H1 (cell line): ENCODE results near the gene S100A13. TPM values are rescaled to one million over a fixed set of nuclear protein-coding genes. Genes with fewer than 3 reads are reported as not detected.

Source experiments
- CTCF ChIA-PET: fragments of 300-600 bp; sonication (Branson Sonifier 250); formaldehyde crosslinking; loops from one replicate; lab custom pipeline; 2021; ENCODE audit not compliant: partially characterized antibody; lab: Charles Lee
- POLR2A ChIA-PET: fragments of 300-600 bp; sonication (Branson Sonifier 250); formaldehyde crosslinking; loops from one replicate; lab custom pipeline; 2021; ENCODE audit warnings: inconsistent platforms; ENCODE audit not compliant: partially characterized antibody; lab: Charles Lee
- DNase-seq, 2 experiments: peaks; one replicate each; pipeline versions ENCODE4 v3.0.0 to v3.0.0-alpha.2; 2010 to 2022; ENCODE audit warnings: low spot score in 2 of 2, low read depth in 1 of 2, mixed read lengths in 1 of 2
- FAIRE-seq: peaks from 2 replicates; lab custom pipeline; 2011; peaks lifted over from hg19 to GRCh38; lab: Jason Lieb, UNC
- H2AFZ ChIP-seq: 2 replicates; pipeline ENCODE4 v1.8.1; 2012; ENCODE audit warnings: low read length, inconsistent platforms
- H2AK5ac ChIP-seq: 2 replicates; pipeline ENCODE4 v1.6.1; 2013; ENCODE audit warnings: low read depth, low read length
- H2BK120ac ChIP-seq: replicated peaks from 2 replicates; pipeline ENCODE3; 2013; ENCODE audit warnings: low read depth, low read length, inconsistent platforms
- H2BK12ac ChIP-seq: 2 replicates; pipeline ENCODE4 v1.6.1; 2013; ENCODE audit warnings: low read depth, low read length
- H2BK15ac ChIP-seq: 2 replicates; pipeline ENCODE4 v1.6.1; 2013; ENCODE audit warnings: low read length
- H2BK20ac ChIP-seq: 2 replicates; pipeline ENCODE4 v1.6.1; 2013; ENCODE audit warnings: low read length
- H2BK5ac ChIP-seq: 2 replicates; pipeline ENCODE4 v1.6.1; 2013; ENCODE audit warnings: low read depth, low read length
- H3K14ac ChIP-seq: 2 replicates; pipeline ENCODE4 v1.6.1; 2013; ENCODE audit warnings: inconsistent platforms; ENCODE audit not compliant: insufficient read length
- H3K18ac ChIP-seq: 2 replicates; pipeline ENCODE4 v1.6.1; 2013; ENCODE audit warnings: low read length; ENCODE audit errors: extremely low read depth
- H3K23ac ChIP-seq: 2 replicates; pipeline ENCODE4 v1.6.1; 2013; ENCODE audit warnings: inconsistent platforms; ENCODE audit not compliant: insufficient read length
- H3K23me2 ChIP-seq: 2 replicates; pipeline ENCODE4 v1.6.1; 2013; ENCODE audit warnings: low read depth, low read length
- H3K27ac ChIP-seq: 2 replicates; pipeline ENCODE4 v1.6.1; 2011; ENCODE audit warnings: low read depth, low read length, inconsistent platforms
- H3K27me3 ChIP-seq, 4 experiments: replicated peaks in 1 of 4; 1 replicate in 1 of 4; 2 replicates in 3 of 4; pipeline versions ENCODE4 v1.6.1 to v1.8.1; 2011 to 2013; ENCODE audit warnings: low read length in 3 of 4, mild to moderate bottlenecking in 3 of 4, inconsistent platforms in 2 of 4, mixed read lengths in 2 of 4, moderate library complexity in 1 of 4; ENCODE audit not compliant: control insufficient read depth in 3 of 4, insufficient read depth in 3 of 4; ENCODE audit errors: extremely low read depth in 1 of 4
- H3K36me3 ChIP-seq, 4 experiments: 2 replicates each; pipeline versions ENCODE4 v1.6.1 to v1.8.1; 2011 to 2013; ENCODE audit warnings: mild to moderate bottlenecking in 4 of 4, low read length in 3 of 4, moderate library complexity in 2 of 4, control low read depth in 1 of 4, inconsistent platforms in 1 of 4; ENCODE audit not compliant: insufficient read depth in 4 of 4, control insufficient read depth in 2 of 4
- H3K4ac ChIP-seq: replicated peaks from 2 replicates; pipeline ENCODE3; 2013; ENCODE audit warnings: low read length, low read depth, mixed read lengths, inconsistent platforms; ENCODE audit not compliant: insufficient read length
- H3K4me1 ChIP-seq, 4 experiments: replicated peaks in 1 of 4; 1 replicate in 1 of 4; 2 replicates in 3 of 4; pipeline versions ENCODE4 v1.6.1 to v1.8.1; 2011 to 2013; ENCODE audit warnings: low read length in 3 of 4, inconsistent platforms in 2 of 4, mixed read lengths in 1 of 4; ENCODE audit not compliant: insufficient read depth in 4 of 4, control insufficient read depth in 3 of 4
- H3K4me2 ChIP-seq, 2 experiments: 2 replicates each; pipeline versions ENCODE4 v1.6.1 to v1.8.1; 2011 to 2013; ENCODE audit warnings: low read depth in 2 of 2, low read length in 2 of 2, control low read depth in 1 of 2, inconsistent platforms in 1 of 2, mild to moderate bottlenecking in 1 of 2; ENCODE audit not compliant: insufficient read depth in 1 of 2
- H3K4me3 ChIP-seq, 4 experiments: fragments of 200-600, 300-600 bp in 1 of 4; sonication (generic), shearing (Covaris generic), sonication (Bioruptor Twin) in 1 of 4; 2 replicates each; pipeline versions ENCODE4 v1.5.1 to v1.8.1; 2011 to 2016; ENCODE audit warnings: low read length in 4 of 4, low read depth in 3 of 4, control low read depth in 2 of 4, inconsistent platforms in 2 of 4, mild to moderate bottlenecking in 2 of 4, mixed read lengths in 1 of 4, moderate library complexity in 1 of 4; ENCODE audit not compliant: insufficient read depth in 2 of 4; ENCODE audit errors: extremely low read depth in 1 of 4
- H3K56ac ChIP-seq: replicated peaks from 2 replicates; pipeline ENCODE3; 2013; ENCODE audit warnings: low read depth, mild to moderate bottlenecking, mixed read lengths, low read length, inconsistent platforms; ENCODE audit not compliant: insufficient read length
- H3K79me1 ChIP-seq: 2 replicates; pipeline ENCODE4 v1.6.1; 2013; ENCODE audit warnings: low read depth, low read length, control low read depth
- H3K79me2 ChIP-seq, 2 experiments: 2 replicates each; pipeline versions ENCODE4 v1.6.1 to v1.8.1; 2012 to 2013; ENCODE audit warnings: low read length in 2 of 2, mild to moderate bottlenecking in 2 of 2, inconsistent platforms in 1 of 2; ENCODE audit not compliant: insufficient read depth in 2 of 2, control insufficient read depth in 1 of 2
- H3K9ac ChIP-seq, 4 experiments: replicated peaks in 1 of 4; 1 replicate in 1 of 4; 2 replicates in 3 of 4; pipeline versions ENCODE4 v1.6.1 to v1.8.1; 2011 to 2013; ENCODE audit warnings: low read depth in 3 of 4, low read length in 3 of 4, control low read depth in 2 of 4, mild to moderate bottlenecking in 2 of 4, moderate library complexity in 2 of 4, inconsistent platforms in 1 of 4; ENCODE audit errors: extremely low read depth in 1 of 4
- H3K9me3 ChIP-seq, 2 experiments: 2 replicates each; pipeline versions ENCODE4 v1.6.1 to v1.8.1; 2012 to 2013; ENCODE audit warnings: mild to moderate bottlenecking in 2 of 2, moderate library complexity in 2 of 2, control low read depth in 1 of 2, inconsistent platforms in 1 of 2, low read depth in 1 of 2, low read length in 1 of 2, mixed read lengths in 1 of 2; ENCODE audit not compliant: insufficient read depth in 2 of 2
- H4K20me1 ChIP-seq, 2 experiments: replicated peaks in 1 of 2; 2 replicates each; pipeline versions ENCODE3 to v1.8.1; 2011 to 2013; ENCODE audit warnings: inconsistent platforms in 2 of 2, low read length in 2 of 2, mild to moderate bottlenecking in 1 of 2; ENCODE audit not compliant: insufficient read depth in 2 of 2, control insufficient read depth in 1 of 2
- H4K5ac ChIP-seq: 2 replicates; pipeline ENCODE4 v1.6.1; 2013; ENCODE audit warnings: low read length, low read depth, mixed read lengths, inconsistent platforms; ENCODE audit not compliant: insufficient read length
- H4K8ac ChIP-seq: 2 replicates; pipeline ENCODE4 v1.8.0; 2013; ENCODE audit warnings: mild to moderate bottlenecking, moderate library complexity, low read length, inconsistent platforms; ENCODE audit not compliant: insufficient read depth; ENCODE audit errors: extremely low read depth
- H4K91ac ChIP-seq: replicated peaks from 2 replicates; pipeline ENCODE3; 2013; ENCODE audit warnings: low read length, mixed read lengths, inconsistent platforms; ENCODE audit not compliant: insufficient read length
- BCL11A ChIP-seq, 2 experiments: IDR thresholded peaks; one replicate each; pipeline ENCODE4 v1.6.1; 2011; ENCODE audit warnings: low read depth in 2 of 2, low read length in 2 of 2, mild to moderate bottlenecking in 2 of 2
- CHD2 ChIP-seq: IDR thresholded peaks from 2 replicates; pipeline ENCODE4 v1.6.1; 2012; ENCODE audit warnings: low read length, improper control_type of control experiment
- CREB1 ChIP-seq: IDR thresholded peaks from 2 replicates; pipeline ENCODE4 v1.6.1; 2012; ENCODE audit warnings: inconsistent platforms
- JUND ChIP-seq: IDR thresholded peaks from 2 replicates; pipeline ENCODE4 v1.6.1; 2011; ENCODE audit warnings: mild to moderate bottlenecking, improper control_type of control experiment, low read length
- KDM5A ChIP-seq: fragments of 200-600 bp; IDR thresholded peaks from 2 replicates; pipeline ENCODE4 v1.7.1; 2012; ENCODE audit warnings: mild to moderate bottlenecking, low read length, inconsistent platforms, mixed read lengths
- PHF8 ChIP-seq: fragments of 200-600 bp; sonication (generic); conservative IDR thresholded peaks from 2 replicates; pipeline ENCODE4 v1.7.1; 2012; ENCODE audit warnings: low read depth, mild to moderate bottlenecking, inconsistent platforms, low read length, moderate library complexity
- POLR2A ChIP-seq, 2 experiments: IDR thresholded peaks; 1 replicate in 1 of 2; 2 replicates in 1 of 2; pipeline ENCODE4 v1.6.1; 2011; ENCODE audit warnings: low read depth in 2 of 2, low read length in 2 of 2, mild to moderate bottlenecking in 2 of 2; ENCODE audit errors: control extremely low read depth in 1 of 2
- SAP30 ChIP-seq: fragments of 300-600 bp; sonication (generic); IDR thresholded peaks from 2 replicates; pipeline ENCODE4 v1.7.1; 2012; ENCODE audit warnings: low read length, moderate library complexity, mild to moderate bottlenecking, inconsistent platforms; ENCODE audit not compliant: insufficient read depth, insufficient replicate concordance
- SIX5 ChIP-seq: IDR thresholded peaks from 2 replicates; pipeline ENCODE4 v1.6.1; 2011; ENCODE audit warnings: mild to moderate bottlenecking, low read depth, low read length
- SP4 ChIP-seq: IDR thresholded peaks from 2 replicates; pipeline ENCODE4 v1.6.1; 2012; ENCODE audit warnings: low read length, inconsistent platforms
- TEAD4 ChIP-seq: IDR thresholded peaks from 2 replicates; pipeline ENCODE4 v1.6.1; 2012; ENCODE audit warnings: low read depth, low read length, inconsistent platforms, mixed read lengths
- ZNF274 ChIP-seq: IDR thresholded peaks from 2 replicates; pipeline ENCODE4 v1.7.0; 2012; ENCODE audit warnings: low read length, borderline replicate concordance; ENCODE audit errors: extremely low read depth
- WGBS, 2 experiments: shearing (Covaris generic) in 1 of 2; methylation state at CpG; one replicate each; pipeline versions ENCODE4 v1.1.6 to v1.1.7; 2013 to 2015; ENCODE audit warnings: low lambda C conversion rate in 2 of 2, mixed read lengths in 2 of 2, inconsistent platforms in 1 of 2, low coverage in 1 of 2, missing lambda C conversion rate in 1 of 2; ENCODE audit not compliant: insufficient replicate concordance in 2 of 2, insufficient coverage in 1 of 2, insufficient read length in 1 of 2; ENCODE audit errors: extremely low coverage in 1 of 2, missing lambda C conversion rate in 1 of 2; 5-methylcytosine and 5-hydroxymethylcytosine counted together
- polyA plus RNA-seq, 7 experiments: library from polyadenylated mRNA; depleted of rRNA in 3 of 7; stranded (reverse) in 5 of 7; unstranded in 2 of 7; fragments of >200 nt in 5 of 7; fragments of 200-250 nt in 2 of 7; gene quantifications; 1 replicate in 5 of 7; 2 replicates in 1 of 7; 4 replicates in 1 of 7; pipeline versions ENCODE4 v1.2.1 to v1.2.3, GENCODE V29; 2011 to 2013; ENCODE audit warnings: missing spikeins in 2 of 7, mixed read lengths in 2 of 7
- total RNA-seq: library from RNA; stranded (reverse); fragmentation: NEBNext Ultra II Directional; extraction: Animal tissue kit (Norgen Biotek cat#: 25700); gene quantifications from 2 replicates; pipeline ENCODE4 v1.2.1, GENCODE V29; 2021

The S100A13 gene
- total and polyA plus RNA-seq, 2 of the 8 experiments (the other 6 are each of a cell fraction or from before 2014, with no cell fraction given) = 63.6 to 127 TPM

GRCh38 chr1:153633754-153634665 is 6.7 kb upstream of the S100A13 start, which contains the start of gene CHTOP:
Gene CHTOP, plus strand, starts transcription at chr1:153634066. Its CDS starts 2,523 bp downstream, at chr1:153636589.
- Histone ChIP-seq H2AK5ac (peak within 1 kb of the TSS; percentile 77; the same call in 1 of the 2 replicates), H4K91ac (peak within 1 kb of the TSS; percentile 98), H2BK5ac (peak within 1 kb of the TSS; percentile 98), H2BK20ac (no peak within 1 kb of the TSS), H2AFZ (peak within 1 kb of the TSS; percentile 30; the same call in 1 of the 2 replicates), H3K14ac (peak within 1 kb of the TSS; percentile 5), H3K79me2 (peaks cover 0 to 39% of the 10 kb centered on the region in 2 experiments; a peak in 3 of 4 replicates), H4K5ac (peak within 1 kb of the TSS; percentile 98), H4K20me1 (peaks cover 0 to 1% of the 10 kb centered on the region in 2 experiments), H3K23me2 (no peaks in the 10 kb centered on the region; the same call in 1 of the 2 replicates), H2BK120ac (peak within 1 kb of the TSS; percentile 25), H3K4me2 (peak within 1 kb of the TSS; percentile 33 to 71), H4K8ac (peak within 1 kb of the TSS; percentile 100; the same call in 1 of the 2 replicates), H3K9ac (peak within 1 kb of the TSS; percentile 94 to 100 (median 100)), H2BK15ac (peak within 1 kb of the TSS; percentile 100; the same call in 1 of the 2 replicates), H3K9me3 (no peaks in the 10 kb centered on the region), H3K27me3 (no peaks in the 10 kb centered on the region), H3K4me1 (peaks cover 0 to 5% (median 5%) of the 10 kb centered on the region in 4 experiments; a peak in 5 of 7 replicates), H3K23ac (no peak within 1 kb of the TSS), H3K79me1 (no peaks in the 10 kb centered on the region), H2BK12ac (peak within 1 kb of the TSS; percentile 77; the same call in 1 of the 2 replicates), H3K27ac (peak within 1 kb of the TSS; percentile 100), H3K36me3 (peaks cover 21 to 32% (median 28%) of the 10 kb centered on the region in 4 experiments), H3K4ac (peak within 1 kb of the TSS; percentile 96), H3K56ac (peak within 1 kb of the TSS; percentile 96), H3K4me3 (peak within 1 kb of the TSS; percentile 73 to 100 (median 97)), H3K18ac (peak within 1 kb of the TSS; percentile 73)
- ChIA-PET CTCF (interaction anchor here (0.8 to 2.9 kb wide), 18 partner anchors 7 to 279 kb away, joined by 3 to 13 read pairs (median 3); partner anchors contain the start of genes S100A13 and S100A6), POLR2A (interaction anchor here (0.7 to 15.6 kb wide), 51 partner anchors 8 to 586 kb away, joined by 3 to 261 read pairs (median 4); partner anchors contain the start of genes CRTC2, ILF2, INTS3 and S100A14)
- DNase-seq = peak; percentile 98 to 100
- WGBS, 2 experiments = 2% methylated on average over 62 of the region's 65 CpGs; no CpG with 5 or more reads in 1 of the 2 experiments
- FAIRE-seq = peak; percentile 36
- TF ChIP-seq TEAD4 = peak; percentile 82
- TF ChIP-seq CREB1 = peak; percentile 90
- TF ChIP-seq KDM5A = no peak
- no peak for TF ChIP-seq BCL11A (IDR thresholded peaks at IDR 0.05; ENCODE audit: low read depth in 2 of 2, low read length in 2 of 2)
- TF ChIP-seq JUND = peak; percentile 76; the same call in 1 of the 2 replicates
- TF ChIP-seq POLR2A (IDR thresholded peaks at IDR 0.05; ENCODE audit: control extremely low read depth in 1 of 2, low read depth in 2 of 2, low read length in 2 of 2) = peak; percentile 82 to 97
- no peak for TF ChIP-seq ZNF274
- no peak for TF ChIP-seq CHD2
- peak; percentile 98 for TF ChIP-seq PHF8
- peak; percentile 94 for TF ChIP-seq SP4
- TF ChIP-seq SIX5 = no peak
- TF ChIP-seq SAP30 = no peak
